Measurements from ENCODE around the gene BATF. TPM values are rescaled to one million over a fixed set of nuclear protein-coding genes. Genes with fewer than 3 reads are reported as not detected.

The BATF gene
- total RNA-seq, 1 experiment from 2014 or later, result 0.69 TPM

GRCh38 chr14:75568791-75569190, 46.5 kb downstream of the BATF start:
- TF ChIP-seq MAX (IDR thresholded peaks at IDR 0.05) (no peak), ZNF274 (IDR thresholded peaks at IDR 0.05; ENCODE audit: low read depth, low read length) (no peak), SRF (IDR thresholded peaks at IDR 0.05; ENCODE audit: low read depth) (no peak), RAD21 (IDR thresholded peaks at IDR 0.05; ENCODE audit: low read depth) (no peak), CEBPB (IDR thresholded peaks at IDR 0.05; ENCODE audit: low read depth) (no peak), SP1 (IDR thresholded peaks at IDR 0.05; ENCODE audit: low read depth) (no peak), ELF1 (IDR thresholded peaks at IDR 0.05; ENCODE audit: borderline replicate concordance, low read depth) (no peak), EZH2phosphoT487 (IDR thresholded peaks at IDR 0.05; ENCODE audit: borderline replicate concordance) (no peak)
- RAD21 ChIA-PET (ENCODE audit: low non-redundant PET in 1 of 2, low total read pairs in 2 of 2, uncharacterized antibody in 2 of 2, unreplicated experiment in 2 of 2), result no interaction called here
- no peak overlapping the region for H3K9ac ChIP-seq (ENCODE audit: low read length)
- H3K4me2 ChIP-seq (ENCODE audit: low read length), result no peak overlapping the region
- ATAC-seq (no peak), DNase-seq (ENCODE audit: low read depth, low spot score) (no peak)
- peaks cover 0 to 4% of the 10 kb centered on the region in 2 experiments; a peak in 1 of 4 replicates for H3K4me1 ChIP-seq (ENCODE audit: control insufficient read depth in 1 of 2, insufficient read depth in 2 of 2, low read length in 2 of 2)
- intact Hi-C loops (cut with micrococcal nuclease), result no loop called here
- no peak overlapping the region for H3K27ac ChIP-seq (ENCODE audit: low read depth, low read length)
- no peaks in the 10 kb centered on the region for H3K9me2 ChIP-seq (ENCODE audit: insufficient read depth)
- H2AFZ ChIP-seq (ENCODE audit: low read depth, low read length, poor library complexity, severe bottlenecking), result no peak overlapping the region
- no peaks in the 10 kb centered on the region; the same call in 1 of the 2 replicates for H3K27me3 ChIP-seq (ENCODE audit: insufficient read depth, low read length)
- H3K4me3 ChIP-seq (replicated peaks in 1 of 2; ENCODE audit: low read depth in 1 of 2, low read length in 2 of 2), result no peak overlapping the region
- BruUV-seq (replicated peaks), result no TSS peak
- no peaks in the 10 kb centered on the region for H3K9me3 ChIP-seq (ENCODE audit: control insufficient read depth in 1 of 2, insufficient read depth in 1 of 2, low read depth in 1 of 2, low read length in 2 of 2)
- H3K36me3 ChIP-seq (ENCODE audit: control insufficient read depth in 1 of 2, insufficient read depth in 2 of 2, low read length in 2 of 2), result no peaks in the 10 kb centered on the region
- H3K79me2 ChIP-seq (ENCODE audit: insufficient read depth, low read length), result no peaks in the 10 kb centered on the region
- H4K20me1 ChIP-seq (ENCODE audit: insufficient read depth), result no peaks in the 10 kb centered on the region
- CTCF ChIA-PET, result interaction anchor here (0.8 kb wide), 1 partner anchor 9 kb away, joined by 3 read pairs; the partner anchor contains the start of gene FLVCR2
- POLR2A ChIA-PET, result no interaction called here

- ChIA-PET CTCF (interaction anchor here (2.2 kb wide), 1 partner anchor 10 kb away, joined by 9 read pairs; no protein-coding TSS in a partner anchor), POLR2A (no interaction called here), RAD21 (ENCODE audit: low non-redundant PET in 1 of 2, low total read pairs in 2 of 2, uncharacterized antibody in 2 of 2, unreplicated experiment in 2 of 2) (no interaction called here)
- no peaks in the 10 kb centered on the region for H4K20me1 ChIP-seq (ENCODE audit: insufficient read depth)
- H3K9me3 ChIP-seq (ENCODE audit: control insufficient read depth in 1 of 2, insufficient read depth in 1 of 2, low read depth in 1 of 2, low read length in 2 of 2), result no peaks in the 10 kb centered on the region
- BruUV-seq (replicated peaks), result no TSS peak
- H3K27me3 ChIP-seq (ENCODE audit: insufficient read depth, low read length), result peaks cover 7% of the 10 kb centered on the region; the same call in 1 of the 2 replicates
- no peak overlapping the region for H3K9ac ChIP-seq (ENCODE audit: low read length)
- intact Hi-C loops (cut with micrococcal nuclease), result no loop called here
- no peaks in the 10 kb centered on the region for H3K79me2 ChIP-seq (ENCODE audit: insufficient read depth, low read length)
- no peak for TF ChIP-seq ZBTB33 (IDR thresholded peaks at IDR 0.05; ENCODE audit: extremely low read depth, insufficient replicate concordance, low read length)
- TF ChIP-seq TCF7L2 (IDR thresholded peaks at IDR 0.05; ENCODE audit: borderline replicate concordance, extremely low read depth, insufficient read depth, insufficient read length), result no peak
- TF ChIP-seq CEBPB (IDR thresholded peaks at IDR 0.05; ENCODE audit: low read depth), result no peak
- TF ChIP-seq FOSL1 (IDR thresholded peaks at IDR 0.05; ENCODE audit: low read depth), result no peak
- TF ChIP-seq YY1 (IDR thresholded peaks at IDR 0.05; ENCODE audit: extremely low read depth, insufficient replicate concordance, low read depth, low read length), result no peak
- TF ChIP-seq RAD21 (IDR thresholded peaks at IDR 0.05; ENCODE audit: low read depth), result no peak
- TF ChIP-seq ATF3 (IDR thresholded peaks at IDR 0.05), result no peak
- no peak for TF ChIP-seq REST (IDR thresholded peaks at IDR 0.05; ENCODE audit: low read depth)
- DNase-seq (ENCODE audit: low read depth, low spot score), result no peak
- H2AFZ ChIP-seq (ENCODE audit: low read depth, low read length, poor library complexity, severe bottlenecking), result no peak overlapping the region
- no peak overlapping the region for H3K4me3 ChIP-seq (replicated peaks in 1 of 2; ENCODE audit: low read depth in 1 of 2, low read length in 2 of 2)
- H3K36me3 ChIP-seq (ENCODE audit: control insufficient read depth in 1 of 2, insufficient read depth in 2 of 2, low read length in 2 of 2), result no peaks in the 10 kb centered on the region
- no peak overlapping the region for H3K4me2 ChIP-seq (ENCODE audit: low read length)
- no peak for ATAC-seq
- no peak overlapping the region for H3K27ac ChIP-seq (ENCODE audit: low read depth, low read length)
- no peaks in the 10 kb centered on the region for H3K9me2 ChIP-seq (ENCODE audit: insufficient read depth)
- H3K4me1 ChIP-seq (ENCODE audit: control insufficient read depth in 1 of 2, insufficient read depth in 2 of 2, low read length in 2 of 2), result peaks cover 0 to 4% of the 10 kb centered on the region in 2 experiments; a peak in 1 of 4 replicates
Measured at GRCh38 chr14:75570797-75571196, 48.5 kb downstream of the BATF start.
